Osteocyte (in vitro differentiated cells): ENCODE measurements around the gene IKZF3. TPM values are rescaled to one million over a fixed set of nuclear protein-coding genes. Genes with fewer than 3 reads are reported as not detected.

Experiments used
- DNase-seq: peaks from one replicate; pipeline ENCODE4 v3.0.0; 2021; ENCODE audit warnings: mixed read lengths; ENCODE audit not compliant: unreplicated experiment; ENCODE audit errors: extremely low spot score
- H3K27ac Mint-ChIP-seq: one replicate; pipeline ENCODE4 v1.8.0; 2021; ENCODE audit warnings: mild to moderate bottlenecking, mixed read lengths; ENCODE audit not compliant: unreplicated experiment
- H3K27me3 Mint-ChIP-seq: one replicate; pipeline ENCODE4 v1.8.0; 2021; ENCODE audit warnings: mixed read lengths; ENCODE audit not compliant: unreplicated experiment
- H3K36me3 Mint-ChIP-seq: one replicate; pipeline ENCODE4 v1.8.0; 2021; ENCODE audit warnings: mixed read lengths; ENCODE audit not compliant: unreplicated experiment
- H3K4me1 Mint-ChIP-seq: one replicate; pipeline ENCODE4 v1.8.0; 2021; ENCODE audit warnings: mixed read lengths; ENCODE audit not compliant: unreplicated experiment
- H3K4me3 Mint-ChIP-seq: one replicate; pipeline ENCODE4 v1.8.0; 2021; ENCODE audit warnings: mild to moderate bottlenecking, moderate library complexity, mixed read lengths; ENCODE audit not compliant: unreplicated experiment
- H3K9me3 Mint-ChIP-seq: one replicate; pipeline ENCODE4 v1.8.0; 2021; ENCODE audit warnings: mixed read lengths; ENCODE audit not compliant: unreplicated experiment
- total RNA-seq: library from RNA; stranded (reverse); gene quantifications from 2 replicates; pipeline ENCODE4 v1.2.1, GENCODE V29; 2021
- TF ChIP-seq, protein P1 (sequence below): fragments of 200-600 bp; sonication (generic); IDR thresholded peaks from 2 replicates; pipeline ENCODE4 v1.5.0; 2021; ENCODE audit warnings: antibody characterized with exemption, mild to moderate bottlenecking, moderate library complexity

The IKZF3 gene
- total RNA-seq, 1 donor from 2014 or later: not detected

- H3K36me3 Mint-ChIP-seq: no peaks in the 10 kb centered on the region
- H3K27ac Mint-ChIP-seq: no peak overlapping the region
- no peak overlapping the region for H3K4me3 Mint-ChIP-seq
- H3K9me3 Mint-ChIP-seq: no peaks in the 10 kb centered on the region
- no peaks in the 10 kb centered on the region for H3K4me1 Mint-ChIP-seq
- peaks cover 47% of the 10 kb centered on the region for H3K27me3 Mint-ChIP-seq
- TF ChIP-seq, protein P1, sequence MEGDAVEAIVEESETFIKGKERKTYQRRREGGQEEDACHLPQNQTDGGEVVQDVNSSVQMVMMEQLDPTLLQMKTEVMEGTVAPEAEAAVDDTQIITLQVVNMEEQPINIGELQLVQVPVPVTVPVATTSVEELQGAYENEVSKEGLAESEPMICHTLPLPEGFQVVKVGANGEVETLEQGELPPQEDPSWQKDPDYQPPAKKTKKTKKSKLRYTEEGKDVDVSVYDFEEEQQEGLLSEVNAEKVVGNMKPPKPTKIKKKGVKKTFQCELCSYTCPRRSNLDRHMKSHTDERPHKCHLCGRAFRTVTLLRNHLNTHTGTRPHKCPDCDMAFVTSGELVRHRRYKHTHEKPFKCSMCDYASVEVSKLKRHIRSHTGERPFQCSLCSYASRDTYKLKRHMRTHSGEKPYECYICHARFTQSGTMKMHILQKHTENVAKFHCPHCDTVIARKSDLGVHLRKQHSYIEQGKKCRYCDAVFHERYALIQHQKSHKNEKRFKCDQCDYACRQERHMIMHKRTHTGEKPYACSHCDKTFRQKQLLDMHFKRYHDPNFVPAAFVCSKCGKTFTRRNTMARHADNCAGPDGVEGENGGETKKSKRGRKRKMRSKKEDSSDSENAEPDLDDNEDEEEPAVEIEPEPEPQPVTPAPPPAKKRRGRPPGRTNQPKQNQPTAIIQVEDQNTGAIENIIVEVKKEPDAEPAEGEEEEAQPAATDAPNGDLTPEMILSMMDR: no peak
- no peak for DNase-seq
These were observed 8.6 kb upstream of the IKZF3 start for GRCh38 chr17:39872751-39873150.

DNA sequence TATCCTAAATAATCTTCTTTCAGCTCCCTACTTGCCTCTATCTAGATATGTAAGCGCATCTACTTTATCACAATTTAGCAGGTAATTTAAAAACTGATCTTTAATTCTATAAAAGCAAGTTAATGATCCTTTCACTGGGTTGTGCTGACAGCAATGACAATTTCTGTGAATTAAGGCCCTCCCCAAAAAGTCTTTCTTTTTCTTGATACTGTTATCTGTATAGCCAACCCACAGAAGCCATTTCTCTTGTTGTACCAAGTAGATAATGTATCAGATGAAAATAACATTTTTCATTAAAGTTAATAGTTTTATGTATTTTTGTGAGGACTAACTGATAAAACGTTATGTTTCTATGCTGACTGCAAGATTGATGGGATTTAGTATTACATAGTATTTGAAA, 7.7 kb upstream of the IKZF3 start:
- H3K9me3 Mint-ChIP-seq: no peaks in the 10 kb centered on the region
- DNase-seq: no peak
- H3K4me1 Mint-ChIP-seq: no peaks in the 10 kb centered on the region
- H3K36me3 Mint-ChIP-seq: no peaks in the 10 kb centered on the region
- no peak overlapping the region for H3K4me3 Mint-ChIP-seq
- TF ChIP-seq, protein P1: no peak
- no peak overlapping the region for H3K27ac Mint-ChIP-seq
- peaks cover 49% of the 10 kb centered on the region for H3K27me3 Mint-ChIP-seq

GRCh38 chr17:39870776-39871175, 6.7 kb upstream of the IKZF3 start:
- Mint-ChIP-seq H3K27ac (no peak overlapping the region), H3K4me3 (no peak overlapping the region)
- no peak for DNase-seq

GRCh38 chr17:39868554-39868942, 4.4 kb upstream of the IKZF3 start:
- no peaks in the 10 kb centered on the region for H3K36me3 Mint-ChIP-seq
- H3K4me1 Mint-ChIP-seq: peaks cover 9% of the 10 kb centered on the region
- H3K27ac Mint-ChIP-seq: no peak overlapping the region
- TF ChIP-seq, protein P1: no peak
- no peak overlapping the region for H3K4me3 Mint-ChIP-seq
- DNase-seq: no peak
- no peaks in the 10 kb centered on the region for H3K9me3 Mint-ChIP-seq
- peaks cover 62% of the 10 kb centered on the region for H3K27me3 Mint-ChIP-seq

More at GRCh38 chr17:39870776-39871175, 6.7 kb upstream of the IKZF3 start:
- H3K9me3 Mint-ChIP-seq: no peaks in the 10 kb centered on the region
- H3K27me3 Mint-ChIP-seq: peaks cover 50% of the 10 kb centered on the region
- TF ChIP-seq, protein P1: no peak
- no peaks in the 10 kb centered on the region for H3K4me1 Mint-ChIP-seq
- no peaks in the 10 kb centered on the region for H3K36me3 Mint-ChIP-seq

- Mint-ChIP-seq H3K27me3 (peaks cover 64% of the 10 kb centered on the region), H3K36me3 (no peaks in the 10 kb centered on the region), H3K27ac (no peak within 1 kb of the TSS), H3K4me3 (no peak within 1 kb of the TSS), H3K9me3 (no peaks in the 10 kb centered on the region), H3K4me1 (peaks cover 10% of the 10 kb centered on the region)
- TF ChIP-seq, protein P1: no peak
- no peak for DNase-seq
These were observed 3.9 kb upstream of the IKZF3 start, which contains the start of gene ZPBP2 for GRCh38 chr17:39867880-39868553. ZPBP2 (plus strand) TSS chr17:39868202; CDS start chr17:39868355, 153 bp downstream.
